HG02588 (cell line): ENCODE results near the gene SLC4A8.

Experiments
- ATAC-seq: cut with Tn5 transposase; IDR thresholded peaks from one replicate; pipeline ENCODE4 v1.9.1; 2021; ENCODE audit warnings: mild to moderate bottlenecking, moderate library complexity; ENCODE audit not compliant: unreplicated experiment

SLC4A8 gene

DNA sequence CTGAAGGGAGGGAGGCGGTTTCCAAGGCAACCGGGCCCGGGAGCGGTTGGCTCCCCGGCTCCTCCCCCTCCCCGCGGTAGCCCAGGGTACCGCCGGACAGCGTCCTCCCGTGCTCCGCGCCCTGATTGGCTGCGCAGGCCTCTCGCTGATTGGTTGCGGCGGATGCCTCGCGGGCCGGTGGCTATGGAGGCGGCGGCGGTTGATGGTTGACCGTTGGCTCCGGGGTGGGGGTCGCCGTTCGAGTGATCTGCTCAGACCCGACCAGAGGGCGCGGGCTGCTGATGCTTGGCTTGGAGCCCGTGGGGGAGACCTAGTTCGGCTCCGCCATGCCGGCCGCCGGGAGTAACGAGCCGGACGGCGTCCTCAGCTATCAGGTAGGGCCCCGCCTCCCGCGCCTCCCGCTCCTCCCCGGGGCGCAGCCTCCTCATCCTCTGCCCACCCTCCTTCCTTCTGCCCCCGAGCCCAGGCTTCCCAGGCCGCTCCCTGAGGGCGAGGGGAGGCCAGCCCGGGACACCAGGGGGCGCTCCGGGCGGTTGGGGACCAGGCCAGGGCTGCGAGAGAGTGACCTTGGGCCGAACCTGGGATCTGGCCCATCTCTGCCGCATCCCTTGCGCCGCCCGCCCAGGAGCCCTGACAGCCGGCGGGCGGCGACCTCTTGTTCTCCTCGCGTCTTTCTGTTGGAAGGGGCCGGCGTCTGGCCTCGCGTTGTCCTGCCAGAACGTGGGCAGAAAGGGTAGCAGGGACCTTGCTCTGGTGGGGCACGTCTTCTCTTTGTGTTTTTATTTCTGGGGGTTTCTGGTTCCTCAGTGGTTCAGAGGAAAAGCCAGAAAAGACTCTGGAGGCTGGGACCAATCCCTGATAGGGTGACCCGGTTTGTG, at the start of gene SLC4A8:
Gene SLC4A8 (plus strand): TSS at position 170 of the 878 bp plus-strand sequence. CDS start 157 bp downstream, at position 327.
- ATAC-seq: peak; percentile 90

- no peak for ATAC-seq
Observed at GRCh38 chr12:51374856-51375255, 49.8 kb upstream of the SLC4A8 start.

GRCh38 chr12:51377099-51377984, 47.3 kb upstream of the SLC4A8 start:
- no peak for ATAC-seq

- ATAC-seq: no peak
Observed at GRCh38 chr12:51378749-51379148, 45.9 kb upstream of the SLC4A8 start.

DNA sequence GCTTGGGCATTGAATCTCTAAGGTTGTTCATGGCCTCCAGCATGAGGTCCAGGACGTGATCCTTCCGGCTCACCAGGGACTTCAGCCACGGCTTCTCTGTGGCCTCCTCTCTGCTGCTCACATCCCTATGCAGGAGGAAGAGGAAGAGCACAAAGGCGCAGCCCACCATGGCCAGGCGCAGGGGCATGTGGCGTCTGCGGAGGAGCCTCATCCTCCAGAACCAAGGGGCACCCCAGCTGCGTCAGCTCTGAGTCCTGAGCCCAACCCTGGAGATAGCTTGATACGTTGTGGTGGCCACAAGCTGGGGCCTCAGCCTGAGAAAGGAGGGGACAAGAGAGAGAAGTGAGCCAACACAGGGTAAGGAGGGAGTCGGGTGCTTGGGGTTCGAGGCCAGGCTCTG, 45.1 kb upstream of the SLC4A8 start:
- ATAC-seq: no peak

DNA sequence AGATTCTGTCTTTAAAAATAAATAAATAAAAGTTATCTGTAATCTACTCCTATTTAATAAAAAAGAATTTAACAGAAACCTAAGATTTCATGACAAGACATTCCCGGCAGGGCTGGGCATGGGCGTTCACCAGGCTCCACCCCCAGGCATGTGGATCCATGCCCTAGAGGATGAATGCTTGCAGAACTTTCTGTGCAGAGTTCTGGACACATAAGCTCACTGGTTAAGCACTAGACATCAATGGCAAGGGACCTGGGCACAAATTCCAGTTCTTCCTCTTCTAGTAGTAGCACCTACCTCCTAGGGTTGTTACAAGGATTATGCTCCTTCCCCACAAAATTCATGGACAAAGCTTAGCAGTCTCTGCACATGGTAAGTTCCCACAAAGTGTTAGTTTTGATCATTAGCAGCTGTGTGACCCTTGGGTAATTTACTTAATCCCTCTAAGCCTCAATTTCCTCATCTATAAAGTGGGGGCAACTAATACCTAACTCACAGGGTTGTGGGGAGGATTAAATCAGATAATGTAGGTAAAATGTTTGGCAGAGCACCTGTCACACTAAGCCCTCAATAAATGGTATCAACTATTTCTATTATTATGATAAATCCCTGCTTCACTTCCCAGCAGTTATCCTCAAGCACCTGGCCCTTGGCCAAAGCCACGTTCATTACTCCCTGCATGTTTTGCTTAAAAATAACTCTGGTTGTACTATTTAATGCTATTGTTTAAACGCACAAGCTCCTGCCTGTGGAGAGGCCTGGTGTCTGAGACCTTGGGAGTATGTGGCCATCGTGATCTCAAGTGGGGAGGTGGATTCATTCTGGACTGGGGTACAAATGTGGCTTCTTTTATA, 43.2 kb upstream of the SLC4A8 start:
- ATAC-seq: no peak

GRCh38 chr12:51382173-51382572, 42.5 kb upstream of the SLC4A8 start:
- no peak for ATAC-seq

- no peak for ATAC-seq
Observed at GRCh38 chr12:51383269-51383905, 41.2 kb upstream of the SLC4A8 start.

DNA sequence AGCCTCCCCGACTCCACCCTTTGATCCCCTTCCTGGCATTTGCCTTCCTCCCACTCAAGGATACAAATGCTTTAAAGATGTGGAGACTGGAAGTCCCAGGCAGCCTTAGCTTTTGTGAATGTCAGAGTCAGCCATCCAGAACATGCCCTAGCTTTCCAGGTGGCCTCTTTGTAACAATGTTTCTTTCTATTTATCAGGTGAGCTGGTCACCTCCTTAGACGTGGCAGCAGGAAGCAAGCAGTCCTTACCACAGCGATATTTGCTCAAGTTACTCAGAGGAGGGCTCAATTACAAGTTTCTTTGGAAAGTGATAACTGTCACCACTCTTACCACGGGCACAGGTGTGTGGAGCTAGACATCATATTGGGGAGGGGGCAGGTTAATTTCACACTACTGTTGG, 38.3 kb upstream of the SLC4A8 start:
- ATAC-seq: no peak

DNA sequence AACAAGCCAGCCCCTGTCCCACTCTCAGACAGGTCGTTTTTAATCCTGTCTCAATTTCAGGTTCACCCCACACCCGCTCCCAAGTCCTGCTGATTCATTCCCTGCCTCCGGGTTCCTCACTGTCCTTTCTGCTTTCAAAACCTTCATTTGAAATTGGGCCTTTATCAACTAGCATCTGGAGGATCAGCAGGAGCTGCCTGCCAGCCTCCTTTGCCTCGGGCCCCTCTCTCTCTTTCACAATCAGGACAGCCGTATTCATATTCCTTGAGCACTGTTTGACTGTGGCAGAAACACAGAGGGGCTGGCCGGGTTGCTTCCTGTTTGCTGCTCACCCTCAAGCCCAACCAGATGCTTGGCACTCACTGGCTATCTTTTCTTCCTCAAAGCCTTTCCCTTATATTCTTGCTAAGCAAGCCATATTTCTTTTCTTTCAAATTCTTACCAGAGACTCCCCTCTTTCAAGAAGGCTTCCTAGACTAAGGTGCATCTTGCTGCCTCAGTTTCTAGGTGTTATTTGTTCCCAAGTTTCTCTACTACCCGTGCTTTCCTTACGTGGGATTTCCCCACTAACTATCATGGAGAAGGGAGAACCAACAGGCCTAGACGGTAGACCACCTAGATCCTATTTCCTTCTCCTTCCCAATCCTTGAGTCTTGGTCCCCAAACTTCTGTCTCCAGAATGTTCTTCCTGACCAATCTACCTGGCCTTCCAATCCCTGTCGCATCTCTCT, 36.4 kb upstream of the SLC4A8 start:
- ATAC-seq: no peak

- ATAC-seq: no peak
Observed at GRCh38 chr12:51388846-51389245, 35.8 kb upstream of the SLC4A8 start.

- no peak for ATAC-seq
Observed at GRCh38 chr12:51389302-51389999, 35.2 kb upstream of the SLC4A8 start.

GRCh38 chr12:51390457-51390856, 34.2 kb upstream of the SLC4A8 start:
- no peak for ATAC-seq

GRCh38 chr12:51390891-51391282, 33.7 kb upstream of the SLC4A8 start:
- peak; percentile 7 for ATAC-seq

DNA sequence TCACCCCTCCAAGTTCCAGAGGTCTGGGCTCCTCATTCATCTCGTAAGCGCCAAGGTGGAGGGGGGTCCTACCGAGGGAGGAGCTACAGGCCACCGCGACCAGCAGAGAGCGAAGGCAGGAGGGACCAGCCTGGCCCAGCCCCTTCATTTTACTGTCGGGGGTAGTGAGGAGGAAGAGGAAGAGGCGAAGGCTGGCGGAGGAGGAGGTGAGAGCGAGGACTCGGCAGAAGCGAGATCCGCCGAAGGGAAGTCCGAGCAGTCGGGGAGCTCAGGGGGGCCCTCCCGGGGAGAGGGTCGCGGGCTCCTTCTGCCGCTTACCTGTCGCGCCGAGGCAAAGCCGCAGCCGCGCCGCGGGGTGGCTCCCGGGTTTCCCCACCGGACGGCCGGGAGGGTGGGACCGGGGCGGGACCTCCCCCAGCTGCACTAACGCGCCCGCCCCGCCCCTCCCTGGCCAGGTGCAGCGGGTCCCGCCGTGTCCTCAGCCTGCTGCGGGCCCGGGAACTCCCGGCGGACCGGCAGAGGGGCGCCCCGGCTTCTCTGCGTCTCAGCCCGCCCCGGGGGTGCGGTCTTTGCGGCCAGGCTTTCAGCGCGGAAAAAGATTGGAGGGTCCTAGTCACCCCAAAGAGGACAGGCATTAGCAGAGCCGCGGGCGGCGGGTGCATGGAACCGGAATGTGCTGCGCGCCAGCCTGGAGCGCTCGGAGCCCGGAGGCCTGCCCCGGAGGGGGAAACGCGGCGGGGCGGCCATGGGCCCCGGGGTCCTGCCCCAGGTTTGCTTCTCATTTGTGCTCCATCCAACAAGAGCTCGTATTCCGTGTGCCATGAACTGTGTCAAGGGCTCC, 33.1 kb upstream of the SLC4A8 start, which contains the start of gene GALNT6:
Gene GALNT6 (minus strand): TSS at position 124 of the 841 bp plus-strand sequence. CDS start 11,625 bp downstream, outside the sequence.
- peak; percentile 48 for ATAC-seq

- no peak for ATAC-seq
Observed at GRCh38 chr12:51392556-51393237, 31.9 kb upstream of the SLC4A8 start.
